ENCODE data around the gene EIF4G3. TPM values are rescaled to one million over a fixed set of nuclear protein-coding genes. Genes with fewer than 3 reads are reported as not detected.
"Not testable (repeated sequence)": the region's sequence is repeated elsewhere in the genome, so short reads cannot be mapped to it uniquely, and the experiment has no call there.

EIF4G3 gene
- total and polyA plus RNA-seq, 5 experiments from 2014 or later, result 4.0 to 16.5 (median 7.9) TPM

DNA sequence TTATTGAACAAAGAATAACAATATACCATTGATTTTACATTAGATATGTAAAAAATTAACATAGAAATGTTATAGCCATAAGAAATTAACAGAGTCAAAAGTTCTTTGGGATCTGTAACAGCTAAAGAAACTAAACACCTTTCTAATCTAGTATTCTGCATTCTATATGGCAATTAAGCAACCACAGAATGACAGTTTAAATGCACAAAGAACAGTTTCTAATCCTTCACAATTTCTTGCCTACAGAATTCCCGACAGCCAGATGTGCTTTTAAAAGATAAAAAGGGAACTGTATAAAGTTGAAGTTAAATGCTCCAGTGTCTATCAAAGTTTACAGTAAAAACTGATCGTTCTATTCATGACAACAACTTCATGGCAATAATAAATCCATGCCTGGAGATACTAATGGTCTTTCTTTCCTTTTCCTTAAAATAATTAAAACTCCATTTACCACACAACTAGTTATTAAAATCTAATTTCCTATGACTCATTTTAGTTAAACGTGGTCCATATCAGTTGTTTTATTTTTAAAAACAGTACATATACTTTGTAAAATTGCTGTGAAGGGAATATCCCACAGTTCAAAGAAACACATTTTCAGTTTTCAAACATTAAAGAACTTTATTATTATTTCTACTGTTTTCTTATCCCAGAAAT lies 110.2 kb downstream of the EIF4G3 start:
- DNase-seq (no peak), ATAC-seq (no peak)
- Mint-ChIP-seq H3K4me3 (no peak overlapping the region), H3K27me3 (no peaks in the 10 kb centered on the region), H3K36me3 (peaks cover 0 to 2% (median 0%) of the 10 kb centered on the region in 3 donors), H3K4me1 (no peaks in the 10 kb centered on the region), H3K9me3 (no peaks in the 10 kb centered on the region), H3K27ac (no peak overlapping the region)
- POLR2A ChIA-PET, result no interaction called here

DNA sequence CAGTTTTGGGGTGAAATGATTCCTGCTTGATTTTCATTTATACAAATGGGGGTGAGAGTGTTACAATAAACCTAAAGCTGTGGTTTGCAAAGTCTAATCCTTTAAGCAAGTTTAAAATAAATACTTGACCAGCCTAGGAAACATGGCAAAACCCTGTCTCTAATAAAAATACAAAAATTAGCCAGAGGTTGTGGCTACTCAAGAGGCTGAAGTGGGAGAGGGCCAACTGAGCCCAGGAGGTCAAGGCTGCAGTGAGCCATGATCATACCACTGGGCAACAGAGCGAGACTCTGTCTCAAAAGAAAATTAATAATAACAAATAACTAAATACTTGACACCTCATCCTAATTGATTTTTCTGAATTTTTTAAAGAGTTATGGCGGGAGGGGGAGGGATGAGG lies 110.8 kb downstream of the EIF4G3 start:
- no peaks in the 10 kb centered on the region for H3K9me3 Mint-ChIP-seq
- H3K4me3 Mint-ChIP-seq, result no peak overlapping the region
- peaks cover 0 to 2% (median 0%) of the 10 kb centered on the region in 4 donors for H3K4me1 Mint-ChIP-seq
- H3K27ac Mint-ChIP-seq, result no peak overlapping the region
- peaks cover 0 to 2% (median 0%) of the 10 kb centered on the region in 3 donors for H3K36me3 Mint-ChIP-seq
- DNase-seq, result no peak
- ATAC-seq, result no peak
- H3K27me3 Mint-ChIP-seq, result no peaks in the 10 kb centered on the region
- POLR2A ChIA-PET, result interaction anchor here (0.6 kb wide), 1 partner anchor 279 kb away, joined by 3 read pairs; the partner anchor contains the start of gene HP1BP3

DNA sequence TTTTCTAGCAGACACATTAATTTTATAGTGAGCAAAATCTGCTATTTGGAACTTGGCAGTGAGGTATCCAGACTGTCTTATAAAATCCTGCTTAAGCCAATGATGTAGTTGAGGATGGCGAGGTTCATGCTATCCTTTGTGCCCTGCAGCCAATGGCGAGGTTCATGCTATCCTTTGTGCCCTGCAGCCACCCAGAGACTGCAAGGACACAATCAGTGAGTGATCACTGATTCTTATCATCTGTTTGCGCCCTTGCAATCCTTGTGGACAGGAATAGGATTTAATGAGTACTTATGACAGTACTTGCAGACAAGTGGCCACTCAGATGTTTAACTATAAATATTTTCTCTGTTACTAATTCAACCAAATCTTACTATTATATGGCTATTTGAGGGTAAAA lies 112.6 kb downstream of the EIF4G3 start:
- POLR2A ChIA-PET, result no interaction called here
- H3K9me3 Mint-ChIP-seq, result no peaks in the 10 kb centered on the region
- ATAC-seq, result no peak
- H3K27ac Mint-ChIP-seq, result no peak overlapping the region
- no peaks in the 10 kb centered on the region for H3K27me3 Mint-ChIP-seq
- no peaks in the 10 kb centered on the region for H3K36me3 Mint-ChIP-seq
- no peak for DNase-seq
- no peak overlapping the region for H3K4me3 Mint-ChIP-seq
- H3K4me1 Mint-ChIP-seq, result peaks cover 0 to 2% (median 0%) of the 10 kb centered on the region in 4 donors

DNA sequence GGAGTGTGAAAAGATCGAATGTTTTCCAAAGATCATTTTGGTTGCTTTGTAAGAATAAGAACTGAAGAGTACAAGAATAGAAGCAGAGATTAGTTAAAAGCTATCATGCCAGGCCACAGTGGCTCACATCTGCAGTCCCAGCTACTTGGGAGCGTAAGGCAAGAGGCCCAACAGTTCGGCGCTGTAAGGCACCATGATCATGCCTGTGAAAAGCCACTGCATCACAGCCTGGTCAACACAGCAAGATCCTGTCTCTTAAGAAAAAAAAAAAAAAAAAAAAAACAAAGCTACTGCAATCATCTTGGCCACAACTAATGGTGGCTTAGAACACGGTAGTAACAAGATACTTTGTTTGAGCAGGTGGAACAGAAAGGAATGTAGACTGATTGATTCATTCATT lies 116.2 kb downstream of the EIF4G3 start:
- no peak overlapping the region for H3K27ac Mint-ChIP-seq
- peaks cover 0 to 2% (median 0%) of the 10 kb centered on the region in 4 donors for H3K4me1 Mint-ChIP-seq
- no peak for ATAC-seq
- H3K9me3 Mint-ChIP-seq, result no peaks in the 10 kb centered on the region
- H3K36me3 Mint-ChIP-seq, result no peaks in the 10 kb centered on the region
- H3K27me3 Mint-ChIP-seq, result no peaks in the 10 kb centered on the region
- POLR2A ChIA-PET, result no interaction called here
- H3K4me3 Mint-ChIP-seq, result no peak overlapping the region
- no peak for DNase-seq

DNA sequence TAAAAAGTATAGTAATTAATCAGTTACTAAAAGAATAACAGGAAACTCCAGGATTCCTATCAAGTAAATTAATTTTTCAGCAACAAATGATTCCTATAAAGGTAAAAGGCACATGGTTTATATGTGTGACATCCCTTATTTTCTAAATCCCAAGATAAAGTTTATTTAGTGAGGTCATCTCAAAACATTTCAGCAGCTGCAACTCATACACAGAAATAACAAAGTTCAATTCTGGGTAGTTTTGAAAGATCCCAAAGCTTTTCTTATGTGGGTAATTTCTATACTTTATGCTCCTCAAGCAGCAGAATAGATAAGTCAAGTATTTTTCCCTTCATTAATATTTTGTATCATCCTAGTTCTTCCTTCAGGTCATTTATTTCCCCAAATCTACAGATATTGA lies 117.7 kb downstream of the EIF4G3 start:
- H3K27ac Mint-ChIP-seq, result peak overlapping the region in 1 of 10 donors; percentile 35
- no peaks in the 10 kb centered on the region for H3K36me3 Mint-ChIP-seq
- peaks cover 0 to 2% (median 0%) of the 10 kb centered on the region in 4 donors for H3K4me1 Mint-ChIP-seq
- DNase-seq (no peak), ATAC-seq (no peak)
- H3K4me3 Mint-ChIP-seq, result no peak overlapping the region
- no peaks in the 10 kb centered on the region for H3K9me3 Mint-ChIP-seq
- POLR2A ChIA-PET, result no interaction called here
- no peaks in the 10 kb centered on the region for H3K27me3 Mint-ChIP-seq

DNA sequence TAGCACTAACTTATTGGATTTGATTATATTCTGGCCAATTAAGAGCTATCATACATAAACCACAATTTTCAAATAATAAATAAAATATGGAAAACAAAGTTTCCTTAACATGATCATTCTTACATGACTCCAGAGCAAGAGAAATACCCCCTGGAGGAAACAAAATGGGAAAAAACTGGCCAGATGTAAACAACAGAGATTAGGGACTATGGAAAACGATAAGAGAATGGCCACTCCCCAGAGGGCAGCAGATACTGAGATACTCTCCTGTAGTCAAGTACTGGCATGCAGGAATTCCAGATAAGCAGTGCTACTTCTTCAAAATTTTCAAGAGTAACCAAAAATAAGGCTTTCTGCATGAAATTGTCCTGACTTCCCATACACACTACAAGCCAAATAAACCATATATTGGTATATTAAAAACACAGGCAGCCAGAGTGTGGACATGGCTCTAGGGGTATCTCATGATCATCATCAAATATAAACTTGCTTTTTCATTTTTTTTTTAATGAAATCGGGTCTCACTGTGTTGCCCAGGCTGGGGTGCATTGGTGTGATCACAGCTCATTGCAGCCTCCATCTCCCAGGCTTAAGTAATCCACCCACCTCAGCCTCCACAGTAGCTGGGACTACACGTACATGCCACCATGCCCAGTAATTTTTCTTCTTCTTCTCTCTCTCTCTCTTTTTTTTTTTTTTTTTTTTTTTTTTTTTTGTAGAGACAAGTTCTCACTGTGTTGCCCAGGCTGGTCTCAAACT lies 118.5 kb downstream of the EIF4G3 start:
- ATAC-seq (no peak), DNase-seq (no peak)
- H3K9me3 Mint-ChIP-seq, result no peaks in the 10 kb centered on the region
- H3K27ac Mint-ChIP-seq, result peak overlapping the region in 2 of 10 donors; percentile 35 to 85
- POLR2A ChIA-PET, result no interaction called here
- peak overlapping the region in 1 of 10 donors; percentile 20 for H3K4me3 Mint-ChIP-seq
- H3K27me3 Mint-ChIP-seq, result no peaks in the 10 kb centered on the region
- no peaks in the 10 kb centered on the region for H3K36me3 Mint-ChIP-seq
- peaks cover 0 to 2% (median 0%) of the 10 kb centered on the region in 4 donors for H3K4me1 Mint-ChIP-seq

DNA sequence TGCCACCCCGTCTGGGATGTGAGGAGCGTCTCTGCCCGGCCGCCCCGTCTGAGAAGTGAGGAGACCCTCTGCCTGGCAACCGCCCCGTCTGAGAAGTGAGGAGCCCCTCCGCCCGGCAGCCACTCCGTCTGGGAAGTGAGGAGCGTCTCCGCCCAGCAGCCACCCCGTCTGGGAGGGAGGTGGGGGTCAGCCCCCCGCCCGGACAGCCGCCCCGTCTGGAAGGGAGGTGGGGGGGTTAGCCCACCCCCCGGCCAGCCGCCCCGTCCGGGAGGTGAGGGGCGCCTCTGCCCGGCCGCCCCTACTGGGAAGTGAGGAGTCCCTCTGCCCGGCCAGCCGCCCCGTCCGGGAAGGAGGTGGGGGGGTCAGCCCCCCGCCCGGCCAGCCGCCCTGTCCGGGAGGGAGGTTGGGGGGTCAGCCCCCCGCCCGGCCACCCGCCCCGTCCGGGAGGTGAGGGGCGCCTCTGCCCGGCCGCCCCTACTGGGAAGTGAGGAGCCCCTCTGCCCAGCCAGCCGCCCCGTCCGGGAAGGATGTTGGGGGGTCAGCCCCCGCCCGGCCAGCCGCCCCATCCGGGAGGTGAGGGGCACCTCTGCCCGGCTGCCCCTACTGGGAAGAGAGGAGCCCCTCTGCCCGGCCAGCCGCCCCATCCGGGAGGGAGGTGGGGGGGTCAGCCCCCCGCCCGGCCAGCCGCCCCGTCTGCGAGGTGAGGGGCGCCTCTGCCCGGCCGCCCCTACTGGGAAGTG lies 123.3 kb downstream of the EIF4G3 start:
- ATAC-seq, H3K4me3 Mint-ChIP-seq, H3K9me3 Mint-ChIP-seq, H3K27me3 Mint-ChIP-seq, H3K4me1 Mint-ChIP-seq, POLR2A ChIA-PET, H3K27ac Mint-ChIP-seq, DNase-seq: not testable (repeated sequence)
- H3K36me3 Mint-ChIP-seq, result peaks cover 7 to 19% (median 8%) of the 10 kb centered on the region in 3 donors

DNA sequence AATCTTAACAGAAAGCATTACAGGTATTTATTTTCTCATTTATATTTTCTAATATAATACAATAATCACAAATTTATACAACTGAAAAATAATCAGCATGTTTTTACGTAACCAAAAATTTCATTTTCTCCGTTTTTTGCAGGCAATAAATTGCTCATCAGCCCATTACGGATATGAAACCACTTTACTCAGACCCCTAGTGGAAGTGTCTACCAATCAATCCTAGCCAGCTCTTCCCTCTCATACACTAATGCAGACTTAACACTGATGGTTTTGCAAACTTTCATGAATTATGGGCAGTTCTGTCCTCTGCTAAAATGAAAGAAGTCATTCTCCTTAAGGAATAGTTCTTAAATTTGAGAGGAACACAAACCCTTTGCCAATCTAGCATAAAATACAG lies 124.7 kb downstream of the EIF4G3 start:
- POLR2A ChIA-PET, result no interaction called here
- Mint-ChIP-seq H3K27ac (no peak overlapping the region), H3K4me1 (peaks cover 0 to 6% (median 0%) of the 10 kb centered on the region in 4 donors)

DNA sequence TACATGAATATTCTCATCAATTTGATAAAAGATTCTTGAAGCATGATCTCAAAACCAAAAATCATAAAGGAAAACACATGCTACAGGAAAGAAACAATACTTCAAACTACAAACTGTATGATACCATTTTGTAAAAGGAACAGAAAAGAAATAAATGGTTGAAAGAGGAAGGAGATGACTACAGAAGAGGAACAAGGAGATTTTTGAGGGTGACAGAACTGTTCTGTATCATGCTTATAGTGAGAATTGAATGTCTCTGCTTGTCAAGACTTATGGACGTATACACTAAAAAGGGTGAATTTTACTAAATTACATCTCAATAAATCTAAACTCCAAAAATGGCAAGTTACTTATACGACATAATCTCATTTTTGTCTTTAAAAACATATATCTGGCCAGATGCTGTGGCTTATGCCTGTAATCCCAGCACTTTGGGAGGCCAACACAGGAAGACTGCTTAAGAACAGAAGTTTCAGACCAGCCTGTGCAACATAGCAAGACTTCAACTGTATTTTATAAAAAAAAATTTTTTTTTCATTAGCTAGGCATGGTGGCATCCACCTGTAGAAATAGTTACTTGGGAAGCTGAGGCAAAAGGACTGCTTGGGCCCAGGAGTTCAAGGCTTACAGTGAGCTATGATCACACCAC lies 125.4 kb downstream of the EIF4G3 start:
- ATAC-seq (no peak), DNase-seq (no peak)
- H3K4me1 Mint-ChIP-seq, result peaks cover 0 to 6% (median 0%) of the 10 kb centered on the region in 4 donors
- no peak overlapping the region for H3K27ac Mint-ChIP-seq
- H3K9me3 Mint-ChIP-seq, result no peaks in the 10 kb centered on the region
- POLR2A ChIA-PET, result no interaction called here
- no peaks in the 10 kb centered on the region for H3K27me3 Mint-ChIP-seq
- H3K36me3 Mint-ChIP-seq, result peaks cover 7 to 23% (median 8%) of the 10 kb centered on the region in 3 donors
- H3K4me3 Mint-ChIP-seq, result no peak overlapping the region

More for the DNA sequence above, 124.7 kb downstream of the EIF4G3 start:
- ATAC-seq (no peak), DNase-seq (no peak)
- H3K27me3 Mint-ChIP-seq, result no peaks in the 10 kb centered on the region
- H3K9me3 Mint-ChIP-seq, result no peaks in the 10 kb centered on the region
- peaks cover 7 to 23% (median 8%) of the 10 kb centered on the region in 3 donors for H3K36me3 Mint-ChIP-seq
- no peak overlapping the region for H3K4me3 Mint-ChIP-seq

DNA sequence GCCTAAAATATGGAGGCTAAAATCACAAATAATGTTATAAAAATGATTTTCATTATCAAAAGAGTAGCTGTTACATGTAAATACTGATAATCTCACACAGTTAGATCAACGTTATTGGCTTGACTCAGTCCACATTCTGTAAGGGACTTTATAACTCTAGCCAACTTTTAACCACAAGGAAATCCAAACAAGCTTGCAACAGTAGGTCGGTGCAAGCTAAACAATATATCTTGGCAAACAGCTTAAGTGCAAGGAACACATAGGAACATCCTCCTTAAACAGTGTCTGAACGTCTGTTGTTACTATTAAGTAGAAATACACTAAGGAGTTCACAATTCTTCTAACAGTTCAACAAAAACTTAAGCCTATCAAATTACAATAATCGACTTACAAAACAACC lies 126.7 kb downstream of the EIF4G3 start:
- no peak for DNase-seq
- peaks cover 7 to 23% (median 11%) of the 10 kb centered on the region in 3 donors for H3K36me3 Mint-ChIP-seq

DNA sequence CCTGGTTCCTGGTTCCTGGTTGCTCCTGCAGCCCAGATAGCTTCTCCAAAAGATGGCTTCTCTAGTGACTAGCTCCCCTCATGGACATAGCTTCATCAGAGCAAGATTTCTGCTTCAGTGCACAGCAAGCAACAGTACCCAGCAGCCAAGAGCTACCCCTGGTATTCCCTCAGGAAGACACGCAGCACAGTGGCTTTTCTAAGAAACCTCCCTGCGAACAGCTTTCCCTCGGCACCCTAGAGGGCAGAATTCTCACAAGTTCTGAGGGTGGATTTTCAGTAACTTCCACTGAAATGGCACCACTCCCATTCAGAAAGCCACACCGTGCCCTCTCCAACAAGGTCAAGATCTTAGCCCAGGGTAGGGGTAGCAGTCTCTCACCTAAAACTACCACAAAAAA lies 128.2 kb downstream of the EIF4G3 start:
- H3K9me3 Mint-ChIP-seq, result no peaks in the 10 kb centered on the region
- H3K27ac Mint-ChIP-seq, result no peak overlapping the region
- ATAC-seq (no peak), DNase-seq (no peak)
- no peaks in the 10 kb centered on the region for H3K27me3 Mint-ChIP-seq
- H3K4me1 Mint-ChIP-seq, result peaks cover 0 to 6% (median 1%) of the 10 kb centered on the region in 4 donors
- peaks cover 7 to 27% (median 11%) of the 10 kb centered on the region in 3 donors for H3K36me3 Mint-ChIP-seq
- POLR2A ChIA-PET, result no interaction called here
- no peak overlapping the region for H3K4me3 Mint-ChIP-seq

More for the DNA sequence above, 126.7 kb downstream of the EIF4G3 start:
- Mint-ChIP-seq H3K27ac (no peak overlapping the region), H3K4me1 (peaks cover 0 to 6% (median 0%) of the 10 kb centered on the region in 4 donors), H3K4me3 (no peak overlapping the region), H3K27me3 (no peaks in the 10 kb centered on the region), H3K9me3 (no peaks in the 10 kb centered on the region)
- ATAC-seq, result no peak
- POLR2A ChIA-PET, result no interaction called here

DNA sequence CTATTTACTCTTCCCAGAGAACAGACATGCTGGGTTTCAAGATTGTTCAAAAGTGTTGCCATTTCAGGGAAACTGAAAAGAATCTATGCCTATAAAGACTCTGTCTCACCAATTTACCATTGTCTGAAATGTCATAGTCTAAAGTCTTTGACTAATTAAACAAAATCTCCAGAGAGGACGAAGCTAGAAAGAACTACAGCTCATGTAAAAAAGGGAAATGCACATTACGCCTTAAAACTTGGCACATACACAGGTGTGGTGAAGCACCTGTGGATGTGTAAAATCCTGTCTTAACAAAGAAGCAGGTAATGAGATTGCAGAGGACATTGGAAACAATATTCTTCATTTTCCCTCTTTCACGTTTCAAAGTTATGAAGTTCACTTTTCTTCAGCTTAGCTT lies 130.6 kb downstream of the EIF4G3 start:
- ATAC-seq, result no peak
- H3K9me3 Mint-ChIP-seq, result no peaks in the 10 kb centered on the region
- peaks cover 7 to 30% (median 11%) of the 10 kb centered on the region in 3 donors for H3K36me3 Mint-ChIP-seq
- H3K27me3 Mint-ChIP-seq, result no peaks in the 10 kb centered on the region
- DNase-seq, result no peak
- POLR2A ChIA-PET, result no interaction called here
- H3K4me1 Mint-ChIP-seq, result peaks cover 0 to 3% (median under 1%) of the 10 kb centered on the region in 4 donors
- H3K4me3 Mint-ChIP-seq, result no peak overlapping the region
- H3K27ac Mint-ChIP-seq, result no peak overlapping the region
